ENCODE results near the gene ORC6. TPM values are rescaled to one million over a fixed set of nuclear protein-coding genes. Genes with fewer than 3 reads are reported as not detected.

The ORC6 gene, protein sequence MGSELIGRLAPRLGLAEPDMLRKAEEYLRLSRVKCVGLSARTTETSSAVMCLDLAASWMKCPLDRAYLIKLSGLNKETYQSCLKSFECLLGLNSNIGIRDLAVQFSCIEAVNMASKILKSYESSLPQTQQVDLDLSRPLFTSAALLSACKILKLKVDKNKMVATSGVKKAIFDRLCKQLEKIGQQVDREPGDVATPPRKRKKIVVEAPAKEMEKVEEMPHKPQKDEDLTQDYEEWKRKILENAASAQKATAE
- 49.0 and 106 TPM in 2 replicates for total RNA-seq (2011; cell fraction: chromatin; rRNA removed; ENCODE audit: low replicate concordance)
- total RNA-seq (2011; cell fraction: nucleolus; rRNA removed) = 32.9 and 41.1 TPM in 2 replicates
- total RNA-seq (2011; cell fraction: nucleoplasm; rRNA removed) = 60.8 and 87.6 TPM in 2 replicates
- total RNA-seq (2014; rRNA removed) = 37.4 and 40.0 TPM in 2 replicates
- total RNA-seq (2014; rRNA removed; fragmentation: Illumina TruSeq; extraction: Trizol) = 49.0 and 54.6 TPM in 2 replicates
- total RNA-seq (2015; rRNA removed; fragmentation: Illumina TruSeq; extraction: Trizol) = 47.0 TPM in 2 replicates
- total RNA-seq (2021) = 36.1 and 39.6 TPM in 2 replicates
- polyA plus RNA-seq (2011; rRNA removed) = 62.2 and 69.2 TPM in 2 replicates
- 30.3 and 45.4 TPM in 2 replicates for polyA plus RNA-seq (2011; cell fraction: cytosol; rRNA removed)
- 36.3 and 39.7 TPM in 2 replicates for polyA plus RNA-seq (2011; cell fraction: nucleus; rRNA removed)
- polyA plus RNA-seq (2012) = 33.8 and 39.9 TPM in 2 replicates
- polyA plus RNA-seq (2014; fragmentation: Illumina TruSeq; extraction: Trizol) = 47.4 and 50.4 TPM in 2 replicates
- 10 to 100 TPM; 18.7 to 28.5 TPM for polyA plus RNA-seq (2014; fragmentation: Nextera tagmentation; extraction: Ambion mirVana)
- polyA plus RNA-seq (2014; rRNA removed) = 71.4 and 72.4 TPM in 2 replicates
- polyA minus RNA-seq (2011; rRNA and poly(A)+ RNA removed) = 21.1 and 25.1 TPM in 2 replicates
- polyA minus RNA-seq (2011; cell fraction: cytosol; rRNA and poly(A)+ RNA removed) = 13.4 and 17.7 TPM in 2 replicates
- 24.2 and 35.8 TPM in 2 replicates for polyA minus RNA-seq (2011; cell fraction: nucleus; rRNA and poly(A)+ RNA removed)
- percentile 96 among the genes with signal in this experiment for Bru-seq, nascent RNA
- percentile 97 among the genes with signal in this experiment for BruChase-seq, experiment 1, labeled RNA remaining after a 2-hour chase
- percentile 98 among the genes with signal in this experiment for BruChase-seq, experiment 2, labeled RNA remaining after a 6-hour chase
- long read RNA-seq, experiment 1, transcript ORC6-204 (6 exons, 1,699 nt) = minor isoform, 6 of 146 reads
- long read RNA-seq, experiment 1, transcript ORC6-201 (7 exons, 1,628 nt) = major isoform, 97 of 146 reads
- long read RNA-seq, experiment 1, partial matches to known transcripts = 4 of 146 reads
- long read RNA-seq, experiment 1, other reads (novel, unspliced or antisense) = 35 of 146 reads
- long read RNA-seq, experiment 2, transcript ORC6-201 (7 exons, 1,628 nt) = major isoform, 20 of 38 reads
- long read RNA-seq, experiment 2, partial matches to known transcripts = 8 of 38 reads
- long read RNA-seq, experiment 2, other reads (novel, unspliced or antisense) = 6 of 38 reads
- long read RNA-seq, experiment 3, transcript ORC6-201 (7 exons, 1,628 nt) = major isoform, 19 of 23 reads
- long read RNA-seq, experiment 3, partial matches to known transcripts = 1 of 23 reads
- long read RNA-seq, experiment 3, other reads (novel, unspliced or antisense) = 2 of 23 reads

DNA sequence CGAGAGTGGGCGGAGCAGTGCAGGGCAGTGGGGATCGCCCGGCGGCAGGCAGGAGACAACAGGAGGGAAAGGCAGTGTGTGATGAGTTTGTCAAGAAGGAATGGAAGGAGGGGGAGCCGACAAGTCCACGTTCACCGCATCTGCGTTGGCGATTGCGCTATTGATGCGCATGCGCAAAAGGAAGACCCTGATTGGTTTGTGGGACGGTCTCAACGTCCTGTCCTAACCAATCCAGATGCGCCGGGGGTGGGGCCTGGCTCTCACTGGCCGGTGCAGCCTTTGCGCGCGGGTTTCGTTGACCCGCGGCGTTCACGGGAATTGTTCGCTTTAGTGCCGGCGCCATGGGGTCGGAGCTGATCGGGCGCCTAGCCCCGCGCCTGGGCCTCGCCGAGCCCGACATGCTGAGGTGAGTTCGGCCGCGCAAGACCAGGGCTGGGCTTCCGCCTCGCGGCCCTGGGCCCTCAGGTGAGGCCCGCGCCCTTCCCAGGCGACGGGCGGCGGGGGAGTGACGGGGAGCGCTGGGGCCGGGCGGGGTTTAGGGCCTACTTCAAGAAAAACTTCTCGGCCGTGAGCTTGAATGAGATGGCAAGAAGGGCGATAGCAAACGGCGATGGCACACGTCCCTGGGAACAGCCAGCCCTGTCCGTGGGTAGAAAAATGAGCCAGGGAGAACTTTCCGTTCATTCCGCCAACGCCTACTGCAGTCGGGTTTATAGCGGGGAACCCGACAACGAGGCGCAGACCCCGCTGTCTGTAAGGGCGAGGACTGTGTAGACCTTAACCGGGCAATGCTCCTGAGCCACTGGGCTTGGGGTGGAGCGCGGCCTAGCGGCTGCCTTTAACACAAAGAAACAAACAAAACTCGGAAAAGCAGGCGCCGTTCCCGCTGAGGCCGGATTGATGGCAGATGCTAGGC is at the start of gene ORC6:
Gene ORC6, plus strand, starts transcription at position 295 of the 916 bp plus-strand sequence. Its CDS starts 47 bp downstream, at position 342.
- CTCF ChIA-PET (ENCODE audit: low intra/inter-chr PET ratio) = no interaction called here
- Histone ChIP-seq H3K27me3 (ENCODE audit: control insufficient read depth in 2 of 2, insufficient read depth in 2 of 2, low read length in 2 of 2) (no peaks in the 10 kb centered on the region), H3K4me2 (ENCODE audit: insufficient read depth, low read length) (peak within 1 kb of the TSS; percentile 98), H3K27ac (ENCODE audit: extremely low read depth, low read depth, low read length) (peak within 1 kb of the TSS; percentile 98), H3K36me3 (ENCODE audit: control insufficient read depth, insufficient read depth, low read length) (peaks cover 30% of the 10 kb centered on the region), H3K79me2 (ENCODE audit: control insufficient read depth, insufficient read depth, low read length) (peaks cover 80% of the 10 kb centered on the region), H3K4me3 (peak within 1 kb of the TSS; percentile 76), H4K20me1 (replicated peaks; ENCODE audit: control insufficient read depth, insufficient read depth, low read length) (peaks cover 31% of the 10 kb centered on the region), H3K9me1 (ENCODE audit: control insufficient read depth, insufficient read depth, low read length) (no peaks in the 10 kb centered on the region), H3K4me1 (replicated peaks in 1 of 2; ENCODE audit: control insufficient read depth in 2 of 2, insufficient read depth in 2 of 2, low read length in 2 of 2) (peaks cover 6 to 19% of the 10 kb centered on the region in 2 experiments; a peak in 4 of 5 replicates), H2AFZ (ENCODE audit: low read depth, low read length) (peak within 1 kb of the TSS; percentile 98), H3K9ac (ENCODE audit: insufficient read depth in 1 of 2, low read depth in 2 of 2, low read length in 2 of 2) (peak within 1 kb of the TSS; percentile 85 to 97), H3K9me3 (replicated peaks; ENCODE audit: control insufficient read depth, insufficient read depth, low read depth, low read length) (no peaks in the 10 kb centered on the region)
- in situ Hi-C loops (cut with MboI) = loop anchor here (5.0 to 10.0 kb wide), 2 partner anchors 63 to 135 kb away; no protein-coding TSS in a partner anchor
- POLR2A ChIA-PET = interaction anchor here (0.8 to 1.9 kb wide), 5 partner anchors 8 to 100 kb away, joined by 3 to 9 read pairs (median 3); no protein-coding TSS in a partner anchor
- BruUV-seq (replicated peaks) = no TSS peak
- peak; percentile 15 for FAIRE-seq
- peak; percentile 89 to 95 (median 92) for DNase-seq (ENCODE audit: extremely low read depth in 1 of 4, low spot score in 3 of 4)
- under 1% methylated on average over 29 of the region's 79 CpGs for WGBS (ENCODE audit: insufficient coverage, low coverage, missing lambda C conversion rate)
- intact Hi-C loops (cut with micrococcal nuclease) = loop anchor here (1.0 to 5.0 kb wide), 2 partner anchors 59 to 143 kb away; partner anchors contain the start of genes C16orf87 and MYLK3
- ATAC-seq = peak; percentile 81
- TF ChIP-seq ETV5 (CRISPR knock-in tag; IDR thresholded peaks at IDR 0.05; ENCODE audit: low read depth) (no peak), BHLHE40 (IDR thresholded peaks at IDR 0.05; ENCODE audit: low read length) (no peak), XRCC5 (IDR thresholded peaks at IDR 0.05; ENCODE audit: low read depth, low read length) (no peak), RBM25 (IDR thresholded peaks at IDR 0.05; ENCODE audit: low read depth, low read length, severe bottlenecking) (peak; percentile 82), NR3C1 (CRISPR knock-in tag; IDR thresholded peaks at IDR 0.05) (no peak), E2F4 (CRISPR knock-in tag; IDR thresholded peaks at IDR 0.05; ENCODE audit: low read depth) (peak; percentile 87; the same call in 1 of the 2 replicates), NR1H2 (CRISPR knock-in tag; IDR thresholded peaks at IDR 0.05) (no peak), ILF3 (IDR thresholded peaks at IDR 0.05; ENCODE audit: borderline replicate concordance) (no peak), TSC22D4 (tag; IDR thresholded peaks at IDR 0.05) (no peak), SMAD2 (IDR thresholded peaks at IDR 0.05; ENCODE audit: low read depth, low read length) (no peak)
- TF ChIP-seq, protein P1, sequence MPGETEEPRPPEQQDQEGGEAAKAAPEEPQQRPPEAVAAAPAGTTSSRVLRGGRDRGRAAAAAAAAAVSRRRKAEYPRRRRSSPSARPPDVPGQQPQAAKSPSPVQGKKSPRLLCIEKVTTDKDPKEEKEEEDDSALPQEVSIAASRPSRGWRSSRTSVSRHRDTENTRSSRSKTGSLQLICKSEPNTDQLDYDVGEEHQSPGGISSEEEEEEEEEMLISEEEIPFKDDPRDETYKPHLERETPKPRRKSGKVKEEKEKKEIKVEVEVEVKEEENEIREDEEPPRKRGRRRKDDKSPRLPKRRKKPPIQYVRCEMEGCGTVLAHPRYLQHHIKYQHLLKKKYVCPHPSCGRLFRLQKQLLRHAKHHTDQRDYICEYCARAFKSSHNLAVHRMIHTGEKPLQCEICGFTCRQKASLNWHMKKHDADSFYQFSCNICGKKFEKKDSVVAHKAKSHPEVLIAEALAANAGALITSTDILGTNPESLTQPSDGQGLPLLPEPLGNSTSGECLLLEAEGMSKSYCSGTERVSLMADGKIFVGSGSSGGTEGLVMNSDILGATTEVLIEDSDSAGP (CRISPR knock-in tag; IDR thresholded peaks at IDR 0.05) = no peak
